ENCODE results near the gene TSLP. TPM values are rescaled to one million over a fixed set of nuclear protein-coding genes. Genes with fewer than 3 reads are reported as not detected.

Gene TSLP
- total RNA-seq, 1 donor from 2014 or later = not detected

DNA sequence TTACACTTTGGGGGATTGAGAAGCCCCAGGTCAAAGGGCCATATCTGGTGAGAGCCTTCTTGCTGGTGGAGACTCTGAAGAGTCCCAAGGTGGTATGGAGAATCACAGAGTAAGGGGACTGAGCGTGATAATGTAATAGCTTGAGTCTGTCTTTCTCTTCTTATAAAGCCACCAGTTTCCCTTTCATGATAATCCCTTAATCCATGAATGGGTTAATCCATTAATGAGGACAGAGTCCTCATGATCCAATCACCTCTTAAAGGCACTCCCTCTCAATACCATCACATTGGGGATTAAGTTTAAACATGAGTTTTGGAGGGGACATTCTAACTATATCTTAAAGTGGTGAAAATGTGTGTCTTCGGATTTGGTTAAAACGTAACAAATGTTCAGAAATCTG lies 42.2 kb downstream of the TSLP start:
- Mint-ChIP-seq H3K27me3 (no peaks in the 10 kb centered on the region), H3K36me3 (ENCODE audit: low read depth) (peaks cover 77% of the 10 kb centered on the region), H3K27ac (no peak overlapping the region), H3K9me3 (no peaks in the 10 kb centered on the region), H3K4me3 (no peak overlapping the region), H3K4me1 (peaks cover 3% of the 10 kb centered on the region)
- CTCF ChIA-PET = no interaction called here
- TF ChIP-seq, protein P1, sequence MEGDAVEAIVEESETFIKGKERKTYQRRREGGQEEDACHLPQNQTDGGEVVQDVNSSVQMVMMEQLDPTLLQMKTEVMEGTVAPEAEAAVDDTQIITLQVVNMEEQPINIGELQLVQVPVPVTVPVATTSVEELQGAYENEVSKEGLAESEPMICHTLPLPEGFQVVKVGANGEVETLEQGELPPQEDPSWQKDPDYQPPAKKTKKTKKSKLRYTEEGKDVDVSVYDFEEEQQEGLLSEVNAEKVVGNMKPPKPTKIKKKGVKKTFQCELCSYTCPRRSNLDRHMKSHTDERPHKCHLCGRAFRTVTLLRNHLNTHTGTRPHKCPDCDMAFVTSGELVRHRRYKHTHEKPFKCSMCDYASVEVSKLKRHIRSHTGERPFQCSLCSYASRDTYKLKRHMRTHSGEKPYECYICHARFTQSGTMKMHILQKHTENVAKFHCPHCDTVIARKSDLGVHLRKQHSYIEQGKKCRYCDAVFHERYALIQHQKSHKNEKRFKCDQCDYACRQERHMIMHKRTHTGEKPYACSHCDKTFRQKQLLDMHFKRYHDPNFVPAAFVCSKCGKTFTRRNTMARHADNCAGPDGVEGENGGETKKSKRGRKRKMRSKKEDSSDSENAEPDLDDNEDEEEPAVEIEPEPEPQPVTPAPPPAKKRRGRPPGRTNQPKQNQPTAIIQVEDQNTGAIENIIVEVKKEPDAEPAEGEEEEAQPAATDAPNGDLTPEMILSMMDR (IDR thresholded peaks at IDR 0.05) = no peak
- intact Hi-C loops (cut with micrococcal nuclease) = no loop called here
- POLR2A ChIA-PET = no interaction called here
- no peak for DNase-seq
- no peak for ATAC-seq (ENCODE audit: low read depth)

DNA sequence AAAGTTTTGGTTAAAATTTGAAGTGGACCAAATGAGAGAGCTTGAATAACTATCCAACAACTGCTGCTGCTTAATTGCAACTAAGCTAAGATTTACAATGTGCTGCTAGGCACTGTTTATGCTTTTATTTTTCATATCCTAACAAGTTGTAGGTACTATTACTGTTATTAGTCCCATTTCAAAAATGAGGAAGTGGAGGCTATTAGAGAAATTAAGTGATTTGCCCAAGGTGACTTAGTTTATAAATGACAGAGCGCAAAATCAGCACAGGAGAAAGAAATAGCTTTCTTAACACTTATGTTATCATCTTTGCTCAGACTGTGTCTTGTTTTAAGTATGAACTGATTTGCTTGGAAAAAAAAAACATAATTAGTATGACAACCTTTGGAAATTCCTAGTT lies 43.7 kb downstream of the TSLP start:
- no peaks in the 10 kb centered on the region for H3K9me3 Mint-ChIP-seq
- no peaks in the 10 kb centered on the region for H3K27me3 Mint-ChIP-seq
- POLR2A ChIA-PET = no interaction called here
- peaks cover 74% of the 10 kb centered on the region for H3K36me3 Mint-ChIP-seq (ENCODE audit: low read depth)
- TF ChIP-seq, protein P1 (IDR thresholded peaks at IDR 0.05) = no peak
- H3K4me3 Mint-ChIP-seq = no peak overlapping the region
- H3K27ac Mint-ChIP-seq = no peak overlapping the region
- H3K4me1 Mint-ChIP-seq = peaks cover 3% of the 10 kb centered on the region
- intact Hi-C loops (cut with micrococcal nuclease) = no loop called here
- DNase-seq (no peak), ATAC-seq (ENCODE audit: low read depth) (no peak)
- CTCF ChIA-PET = no interaction called here

DNA sequence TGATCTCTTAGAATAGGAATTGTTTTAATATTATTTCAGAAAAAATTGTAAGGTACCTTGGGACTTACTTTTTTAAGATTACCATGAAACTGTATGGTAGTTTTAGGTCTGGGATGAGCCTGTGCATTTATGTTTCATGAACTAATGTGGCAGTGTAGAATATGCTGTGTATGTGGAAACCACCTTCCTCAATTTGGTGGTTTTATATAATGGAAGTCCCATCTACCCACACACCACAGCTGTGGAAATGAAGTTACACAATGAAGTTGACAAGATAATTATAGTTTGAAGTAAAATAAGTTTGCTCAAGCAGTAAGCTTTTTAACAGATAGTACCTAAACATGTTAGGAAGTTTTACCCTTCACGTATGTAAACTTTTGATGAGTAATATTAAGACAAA lies 45.0 kb downstream of the TSLP start:
- intact Hi-C loops (cut with micrococcal nuclease) = no loop called here
- TF ChIP-seq, protein P1 (IDR thresholded peaks at IDR 0.05) = no peak
- ChIA-PET POLR2A (no interaction called here), CTCF (no interaction called here)
- H3K4me1 Mint-ChIP-seq = peaks cover 3% of the 10 kb centered on the region
- no peak overlapping the region for H3K4me3 Mint-ChIP-seq
- no peaks in the 10 kb centered on the region for H3K9me3 Mint-ChIP-seq
- no peaks in the 10 kb centered on the region for H3K27me3 Mint-ChIP-seq
- no peak for DNase-seq
- H3K36me3 Mint-ChIP-seq (ENCODE audit: low read depth) = peaks cover 74% of the 10 kb centered on the region
- no peak for ATAC-seq (ENCODE audit: low read depth)
- no peak overlapping the region for H3K27ac Mint-ChIP-seq

DNA sequence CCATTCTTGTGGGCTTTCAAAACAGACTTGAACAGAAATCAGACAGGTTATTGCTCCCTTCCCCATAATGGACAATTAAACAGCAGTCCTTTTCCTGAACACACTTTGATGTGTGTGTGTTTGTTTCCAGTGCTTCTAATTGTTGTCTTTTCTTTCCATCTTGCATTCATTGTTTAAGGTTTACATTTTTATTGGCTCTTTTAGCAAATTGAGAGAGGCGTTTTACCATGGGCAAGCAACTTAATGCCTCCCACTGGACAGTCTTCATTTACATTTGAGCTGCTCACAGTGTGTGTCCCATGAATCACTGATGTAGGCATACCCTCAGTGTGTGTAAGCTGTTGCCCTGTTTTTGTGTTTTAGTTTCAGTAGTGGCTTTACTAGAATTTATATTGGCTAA lies 45.6 kb downstream of the TSLP start:
- POLR2A ChIA-PET = no interaction called here
- no peak overlapping the region for H3K4me3 Mint-ChIP-seq
- no peak for ATAC-seq (ENCODE audit: low read depth)
- intact Hi-C loops (cut with micrococcal nuclease) = no loop called here
- no peak for DNase-seq
- no peaks in the 10 kb centered on the region for H3K9me3 Mint-ChIP-seq
- H3K36me3 Mint-ChIP-seq (ENCODE audit: low read depth) = peaks cover 76% of the 10 kb centered on the region
- H3K4me1 Mint-ChIP-seq = peaks cover 3% of the 10 kb centered on the region
- no peak overlapping the region for H3K27ac Mint-ChIP-seq
- CTCF ChIA-PET = no interaction called here
- no peaks in the 10 kb centered on the region for H3K27me3 Mint-ChIP-seq
- TF ChIP-seq, protein P1 (IDR thresholded peaks at IDR 0.05) = no peak

DNA sequence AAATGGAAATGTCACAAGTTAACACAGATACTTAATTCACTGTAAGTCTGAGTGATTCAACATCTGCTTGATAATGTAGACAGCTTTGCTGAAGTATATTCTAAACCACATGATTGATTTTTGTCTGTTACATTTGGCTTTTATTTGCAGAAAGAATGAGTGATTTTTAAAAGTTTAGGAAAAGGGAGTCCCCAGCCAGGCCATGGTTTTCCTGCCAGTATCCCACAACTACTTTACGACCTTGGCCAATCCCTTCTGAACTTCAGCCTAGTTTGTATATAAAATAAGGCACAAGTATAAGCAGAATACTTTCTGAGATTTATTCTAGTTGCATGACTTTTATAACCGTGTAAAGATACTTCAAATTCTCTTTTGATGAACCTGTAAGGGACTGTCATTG lies 47.7 kb downstream of the TSLP start:
- H3K9me3 Mint-ChIP-seq = no peaks in the 10 kb centered on the region
- intact Hi-C loops (cut with micrococcal nuclease) = no loop called here
- no peak overlapping the region for H3K27ac Mint-ChIP-seq
- ChIA-PET POLR2A (no interaction called here), CTCF (no interaction called here)
- TF ChIP-seq, protein P1 (IDR thresholded peaks at IDR 0.05) = no peak
- no peak for ATAC-seq (ENCODE audit: low read depth)
- no peak for DNase-seq
- H3K36me3 Mint-ChIP-seq (ENCODE audit: low read depth) = peaks cover 78% of the 10 kb centered on the region
- H3K27me3 Mint-ChIP-seq = no peaks in the 10 kb centered on the region
- H3K4me1 Mint-ChIP-seq = peaks cover 3% of the 10 kb centered on the region
- no peak overlapping the region for H3K4me3 Mint-ChIP-seq

All from activated B cell treated with CpG ODN at 0.5 μM for 24 hours (primary cell).